Gastrocnemius medialis (tissue), 4 donors: ENCODE measurements around the gene ATOH8.

ENCODE experiments used
- POLR2A ChIP-seq, 2 donors: fragments of 450-650 bp; IDR thresholded peaks; one replicate each; pipeline ENCODE4 v1.6.1; 2017; ENCODE audit warnings: antibody characterized with exemption in 2 of 2, mild to moderate bottlenecking in 2 of 2, moderate library complexity in 2 of 2
- TF ChIP-seq, protein P1 (sequence below), 5 experiments: fragments of 450-650 bp in 3 of 5; fragments of 200-600 bp in 2 of 5; sonication (generic) in 2 of 5; IDR thresholded peaks in 4 of 5; conservative IDR thresholded peaks in 1 of 5; 1 replicate in 4 of 5; 2 replicates in 1 of 5; pipeline ENCODE4 v1.5.1; 2016 to 2019; ENCODE audit warnings: antibody characterized with exemption in 5 of 5, mild to moderate bottlenecking in 3 of 5, moderate library complexity in 3 of 5

DNA sequence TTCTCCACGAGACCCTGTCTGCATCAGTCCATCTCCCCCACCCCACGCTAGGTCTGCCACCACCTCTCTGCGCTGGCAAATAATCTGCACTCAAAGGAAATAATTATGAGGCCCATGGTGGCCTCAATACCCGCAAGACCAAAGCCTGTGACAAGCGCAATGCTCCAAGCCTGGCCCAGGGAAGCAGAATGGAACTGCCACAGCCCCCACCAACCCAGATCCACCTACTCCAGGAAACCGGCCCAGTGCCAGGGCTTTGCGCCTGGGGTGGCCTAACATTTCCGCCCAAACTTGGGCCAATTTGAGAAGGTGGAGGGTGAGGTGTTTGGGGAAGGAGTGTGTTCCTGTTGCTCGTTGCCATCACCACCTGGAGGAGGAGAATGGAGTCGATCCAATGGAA is 26.0 kb upstream of the ATOH8 start:
- TF ChIP-seq, protein P1, sequence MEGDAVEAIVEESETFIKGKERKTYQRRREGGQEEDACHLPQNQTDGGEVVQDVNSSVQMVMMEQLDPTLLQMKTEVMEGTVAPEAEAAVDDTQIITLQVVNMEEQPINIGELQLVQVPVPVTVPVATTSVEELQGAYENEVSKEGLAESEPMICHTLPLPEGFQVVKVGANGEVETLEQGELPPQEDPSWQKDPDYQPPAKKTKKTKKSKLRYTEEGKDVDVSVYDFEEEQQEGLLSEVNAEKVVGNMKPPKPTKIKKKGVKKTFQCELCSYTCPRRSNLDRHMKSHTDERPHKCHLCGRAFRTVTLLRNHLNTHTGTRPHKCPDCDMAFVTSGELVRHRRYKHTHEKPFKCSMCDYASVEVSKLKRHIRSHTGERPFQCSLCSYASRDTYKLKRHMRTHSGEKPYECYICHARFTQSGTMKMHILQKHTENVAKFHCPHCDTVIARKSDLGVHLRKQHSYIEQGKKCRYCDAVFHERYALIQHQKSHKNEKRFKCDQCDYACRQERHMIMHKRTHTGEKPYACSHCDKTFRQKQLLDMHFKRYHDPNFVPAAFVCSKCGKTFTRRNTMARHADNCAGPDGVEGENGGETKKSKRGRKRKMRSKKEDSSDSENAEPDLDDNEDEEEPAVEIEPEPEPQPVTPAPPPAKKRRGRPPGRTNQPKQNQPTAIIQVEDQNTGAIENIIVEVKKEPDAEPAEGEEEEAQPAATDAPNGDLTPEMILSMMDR (IDR thresholded peaks at IDR 0.05 in 4 of 5, conservative IDR thresholded peaks at IDR 0.05 in 1 of 5) = no peak
- no peak for TF ChIP-seq POLR2A (IDR thresholded peaks at IDR 0.05)
